Middle frontal gyrus (tissue), 1 donor: ENCODE results near the gene DTD2.

Experiments used
- DNase-seq: peaks from one replicate; pipeline ENCODE4 v3.0.0-alpha.2; 2015; ENCODE audit warnings: low spot score; ENCODE audit errors: extremely low spot score

The DTD2 gene

DNA sequence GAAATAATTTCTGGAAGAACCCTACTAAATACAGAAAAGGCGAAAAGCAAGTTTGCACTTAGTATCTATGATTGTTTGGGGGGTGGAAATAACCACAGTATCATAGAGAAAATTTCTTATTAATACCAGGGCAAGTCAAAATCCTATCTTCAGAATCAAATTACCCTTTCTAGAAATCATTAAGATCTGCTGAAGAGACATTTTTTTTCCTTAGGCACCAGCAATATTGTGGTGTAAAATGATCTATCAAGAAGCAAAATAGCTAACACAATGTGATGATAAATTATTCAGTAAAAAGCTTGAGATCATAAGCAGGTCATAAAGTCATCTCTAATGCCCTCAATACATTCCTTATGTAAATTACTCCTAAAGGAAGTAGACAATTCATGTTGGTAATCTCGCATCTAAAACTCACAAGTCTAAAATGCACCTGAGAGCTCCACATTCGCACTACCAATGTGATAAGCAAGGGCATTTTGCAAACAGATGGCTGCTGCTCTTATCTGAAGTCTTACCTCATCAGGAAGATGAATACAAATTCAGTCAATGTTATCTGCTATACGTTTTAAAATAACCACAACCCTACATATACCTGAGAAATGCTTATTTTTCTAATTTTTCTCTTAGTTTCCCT, 51.6 kb downstream of the DTD2 start:
- DNase-seq = no peak

DNA sequence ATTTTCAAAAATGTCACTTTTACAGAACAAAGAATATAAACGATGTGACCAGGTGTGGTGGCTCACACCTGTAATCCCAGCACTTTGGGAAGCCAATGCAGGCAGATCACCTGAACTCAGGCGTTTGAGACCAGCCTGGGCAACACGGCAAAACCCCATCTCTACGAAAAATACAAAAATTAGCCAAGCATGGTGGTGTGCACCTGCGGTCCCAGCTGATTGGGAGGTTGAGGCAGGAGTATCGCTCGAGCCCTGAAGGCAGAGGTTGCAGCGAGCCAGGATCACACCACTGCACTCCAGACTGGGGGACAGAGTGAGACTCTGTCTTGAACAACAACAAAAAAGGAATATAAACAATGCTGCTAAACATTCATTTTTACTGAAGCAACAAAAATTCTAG, 52.2 kb downstream of the DTD2 start:
- no peak for DNase-seq

DNA sequence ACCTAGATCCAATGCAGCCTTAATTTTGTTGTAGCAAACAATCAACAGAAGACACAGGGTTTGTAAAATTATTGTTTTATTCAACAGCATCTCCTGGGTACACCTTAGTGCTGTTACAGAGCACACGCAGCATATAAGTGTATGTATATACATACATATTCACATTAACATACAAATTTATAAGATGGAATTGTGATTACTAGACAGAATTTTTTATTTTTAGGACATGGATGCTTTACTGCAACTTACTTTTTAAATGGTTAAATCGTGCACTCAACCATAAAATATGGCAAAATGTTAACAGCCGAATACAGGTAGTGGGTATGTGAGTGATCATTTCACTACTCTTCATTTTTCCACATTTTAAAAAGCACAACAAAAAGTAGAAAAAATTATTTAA, 53.6 kb downstream of the DTD2 start:
- DNase-seq = no peak

DNA sequence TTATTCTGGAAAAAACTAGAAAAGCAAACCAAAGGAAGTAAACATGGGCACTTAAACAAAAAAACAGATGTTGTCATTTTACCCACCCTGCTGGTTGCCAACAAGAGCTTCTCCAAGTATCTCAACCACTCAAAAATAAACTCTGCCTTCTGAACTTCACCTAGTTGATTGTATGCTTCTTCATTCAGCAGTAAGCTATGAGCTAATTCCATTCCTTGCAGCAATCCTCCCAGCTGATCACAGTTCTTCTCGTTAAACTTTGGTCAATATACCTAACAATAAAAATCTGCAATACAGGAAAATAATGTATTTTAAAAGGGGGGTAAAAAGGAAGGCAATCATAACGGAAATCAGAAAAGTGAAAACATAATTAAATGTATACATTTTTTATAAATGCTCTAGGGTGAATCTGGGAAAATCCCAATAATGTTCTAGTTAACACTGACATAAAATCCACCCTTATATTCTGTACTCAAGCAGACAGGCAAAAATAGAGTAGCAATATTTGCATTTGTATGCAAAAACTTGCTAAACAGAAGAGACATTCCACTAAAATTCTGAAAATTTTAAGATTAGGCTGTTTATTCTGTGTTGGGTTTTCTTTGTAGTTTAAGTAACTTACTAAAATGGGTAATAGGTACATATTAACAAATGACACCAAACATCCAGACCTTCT, 54.4 kb downstream of the DTD2 start:
- no peak for DNase-seq

DNA sequence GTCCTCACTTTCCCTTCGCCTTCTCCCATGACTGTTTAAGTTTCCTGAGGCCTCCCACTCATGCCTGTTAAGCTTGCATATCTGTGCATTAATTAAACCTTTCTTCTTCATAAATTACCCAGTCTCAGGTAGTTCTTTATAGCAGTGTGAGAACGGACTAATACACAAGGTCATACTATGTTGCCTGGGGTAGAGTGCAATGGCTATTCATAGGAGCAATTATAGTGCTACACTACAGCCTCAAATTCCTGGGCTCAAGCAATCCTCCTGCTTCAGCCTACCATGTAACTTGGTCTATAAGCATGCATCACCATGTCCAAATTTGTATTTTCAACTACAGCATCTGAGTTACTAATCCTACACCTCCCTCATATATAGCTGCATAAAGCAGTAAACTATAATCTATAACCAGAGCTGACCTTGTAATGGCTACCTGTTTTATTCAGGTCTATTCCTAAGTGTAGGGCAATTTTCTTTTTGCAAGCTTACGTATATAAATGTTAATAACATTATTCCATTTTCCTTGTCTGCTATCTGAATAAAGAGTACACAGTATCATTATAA, 55.9 kb downstream of the DTD2 start:
- no peak for DNase-seq

DNA sequence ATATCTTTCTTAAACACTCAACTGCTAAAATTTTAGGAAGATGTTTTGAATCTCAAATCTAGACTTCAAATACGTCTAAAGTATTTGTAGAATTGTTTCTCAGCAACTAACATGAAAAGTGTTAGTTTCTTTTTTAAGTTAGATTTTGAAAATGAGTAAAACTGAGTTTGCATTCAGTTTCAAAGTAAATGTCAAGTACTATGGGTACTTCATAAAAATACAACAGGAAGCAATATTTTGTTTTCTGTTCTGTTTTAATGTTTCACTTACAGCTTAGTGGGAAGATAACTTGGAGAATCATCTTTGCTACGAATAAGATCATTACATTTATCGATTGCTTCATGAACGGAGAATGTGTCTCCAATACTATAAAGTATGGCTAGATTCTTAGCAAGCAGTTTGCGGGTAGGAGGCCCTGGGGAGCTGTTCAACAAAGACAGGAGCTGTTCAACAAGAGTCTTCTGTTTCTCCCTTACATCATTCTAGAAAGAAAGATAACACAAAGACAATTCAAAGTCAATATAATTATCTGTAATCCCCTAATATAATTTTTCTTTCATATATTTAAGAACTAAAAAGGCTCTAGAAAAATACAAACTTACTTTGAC, 57.2 kb downstream of the DTD2 start:
- no peak for DNase-seq
